ENCODE measurements around the gene AEN.

Gene AEN

DNA sequence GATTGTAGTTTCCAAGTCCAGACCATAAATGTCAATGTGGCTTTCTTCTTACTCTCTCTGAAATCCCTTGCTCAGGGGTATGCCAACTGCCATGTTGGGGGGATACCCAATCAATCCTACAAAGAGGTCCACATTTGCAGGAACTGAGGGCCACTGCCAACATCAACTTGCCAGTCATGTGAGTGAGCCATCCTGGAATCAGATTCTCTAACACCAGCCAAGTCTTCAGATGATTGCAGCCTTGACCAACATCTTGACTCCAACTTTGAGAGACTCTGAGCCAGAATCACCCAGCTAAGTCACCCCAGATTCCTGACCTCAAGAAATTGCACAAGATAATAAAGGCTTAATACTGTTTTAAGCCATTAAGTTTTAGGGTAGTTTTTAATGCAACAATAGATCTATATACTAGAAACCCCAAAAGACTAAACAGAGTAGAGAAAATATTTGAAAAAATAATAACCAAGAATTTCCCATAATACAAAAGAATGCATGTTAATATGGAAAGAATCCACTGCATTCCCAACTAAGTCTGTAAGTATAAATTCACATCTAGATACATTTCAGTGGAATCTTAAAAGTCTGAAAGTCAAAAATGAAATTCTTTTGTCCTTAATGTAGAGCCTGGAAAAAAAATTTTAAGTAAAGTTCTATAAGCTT lies 40.0 kb downstream of the AEN start:
- H3K4me3 Mint-ChIP-seq, result no peak overlapping the region
- H3K27ac Mint-ChIP-seq, result no peak overlapping the region
- no peak for DNase-seq
- H3K27me3 Mint-ChIP-seq (ENCODE audit: low read depth, poor library complexity), result peaks cover 47% of the 10 kb centered on the region
- TF ChIP-seq, protein P1, sequence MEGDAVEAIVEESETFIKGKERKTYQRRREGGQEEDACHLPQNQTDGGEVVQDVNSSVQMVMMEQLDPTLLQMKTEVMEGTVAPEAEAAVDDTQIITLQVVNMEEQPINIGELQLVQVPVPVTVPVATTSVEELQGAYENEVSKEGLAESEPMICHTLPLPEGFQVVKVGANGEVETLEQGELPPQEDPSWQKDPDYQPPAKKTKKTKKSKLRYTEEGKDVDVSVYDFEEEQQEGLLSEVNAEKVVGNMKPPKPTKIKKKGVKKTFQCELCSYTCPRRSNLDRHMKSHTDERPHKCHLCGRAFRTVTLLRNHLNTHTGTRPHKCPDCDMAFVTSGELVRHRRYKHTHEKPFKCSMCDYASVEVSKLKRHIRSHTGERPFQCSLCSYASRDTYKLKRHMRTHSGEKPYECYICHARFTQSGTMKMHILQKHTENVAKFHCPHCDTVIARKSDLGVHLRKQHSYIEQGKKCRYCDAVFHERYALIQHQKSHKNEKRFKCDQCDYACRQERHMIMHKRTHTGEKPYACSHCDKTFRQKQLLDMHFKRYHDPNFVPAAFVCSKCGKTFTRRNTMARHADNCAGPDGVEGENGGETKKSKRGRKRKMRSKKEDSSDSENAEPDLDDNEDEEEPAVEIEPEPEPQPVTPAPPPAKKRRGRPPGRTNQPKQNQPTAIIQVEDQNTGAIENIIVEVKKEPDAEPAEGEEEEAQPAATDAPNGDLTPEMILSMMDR (IDR thresholded peaks at IDR 0.05), result no peak
- H3K4me1 Mint-ChIP-seq, result peaks cover 15% of the 10 kb centered on the region
- H3K9me3 Mint-ChIP-seq, result peaks cover 17% of the 10 kb centered on the region
- no peaks in the 10 kb centered on the region for H3K36me3 Mint-ChIP-seq (ENCODE audit: low read depth)

DNA sequence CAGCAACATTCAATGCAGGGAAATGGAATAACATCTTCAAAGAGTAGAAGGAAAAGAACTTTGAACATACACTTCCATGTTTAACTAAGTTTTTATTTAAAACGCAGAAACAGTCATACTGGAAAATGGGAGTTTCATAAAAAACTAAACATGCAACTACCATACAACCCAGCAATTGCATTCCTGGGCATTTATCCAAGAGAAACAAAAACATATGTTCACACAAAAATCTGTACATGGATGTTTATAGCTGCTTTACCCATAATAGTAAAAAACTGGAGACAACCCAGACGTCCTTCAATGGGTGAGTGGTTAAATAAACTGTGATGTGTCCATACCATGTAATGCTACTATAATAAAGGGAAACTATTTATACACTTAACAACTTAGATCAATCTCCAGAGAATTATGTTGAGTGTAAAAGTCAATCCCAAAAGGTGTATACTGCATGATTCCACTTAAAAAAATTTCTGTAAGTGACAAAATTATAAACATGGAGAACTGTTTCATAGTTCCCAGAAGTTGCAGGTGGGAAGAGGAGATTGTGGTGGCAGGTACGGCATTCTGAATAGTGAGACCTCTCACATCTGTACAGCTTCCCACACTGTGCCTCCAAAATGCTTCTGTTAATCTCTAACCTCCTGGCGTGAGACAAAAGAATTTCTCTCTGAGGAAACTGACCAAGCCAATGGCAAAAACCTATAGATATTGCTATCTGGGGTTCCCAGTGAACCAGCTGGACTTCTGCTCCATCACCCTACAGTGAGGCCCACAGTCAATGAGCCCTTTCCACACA lies 40.8 kb downstream of the AEN start:
- TF ChIP-seq, protein P1 (IDR thresholded peaks at IDR 0.05), result no peak
- peaks cover 20% of the 10 kb centered on the region for H3K9me3 Mint-ChIP-seq
- H3K4me3 Mint-ChIP-seq, result no peak overlapping the region
- DNase-seq, result no peak
- H3K27me3 Mint-ChIP-seq (ENCODE audit: low read depth, poor library complexity), result peaks cover 45% of the 10 kb centered on the region
- no peak overlapping the region for H3K27ac Mint-ChIP-seq
- H3K4me1 Mint-ChIP-seq, result peaks cover 15% of the 10 kb centered on the region
- no peaks in the 10 kb centered on the region for H3K36me3 Mint-ChIP-seq (ENCODE audit: low read depth)

DNA sequence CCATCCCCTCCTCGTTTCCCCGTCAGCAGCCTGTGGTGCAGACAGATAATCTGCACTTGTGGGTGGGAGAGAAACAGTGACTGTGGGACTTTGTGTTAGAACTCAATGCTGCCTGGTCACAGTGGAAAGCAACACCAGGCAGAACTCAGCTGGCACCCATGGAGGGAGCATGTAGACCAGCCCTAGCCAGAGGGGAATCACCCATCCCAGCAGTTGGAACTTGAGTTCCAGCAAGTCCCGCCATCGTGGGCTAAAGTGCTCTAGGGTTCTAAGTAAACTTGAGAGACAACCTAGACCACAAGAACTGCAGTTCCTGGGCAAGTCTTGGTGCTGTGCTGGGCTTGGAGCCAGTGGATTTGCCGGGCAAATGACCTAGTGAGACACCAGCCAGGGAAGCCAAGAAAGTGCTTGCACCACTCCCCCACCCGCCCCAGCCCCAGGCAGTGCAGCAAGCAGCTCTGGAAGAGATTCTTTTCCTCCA lies 42.0 kb downstream of the AEN start:
- Mint-ChIP-seq H3K36me3 (ENCODE audit: low read depth) (no peaks in the 10 kb centered on the region), H3K27ac (no peak overlapping the region), H3K27me3 (ENCODE audit: low read depth, poor library complexity) (peaks cover 50% of the 10 kb centered on the region), H3K4me3 (no peak overlapping the region), H3K9me3 (peaks cover 20% of the 10 kb centered on the region), H3K4me1 (peaks cover 7% of the 10 kb centered on the region)
- TF ChIP-seq, protein P1 (IDR thresholded peaks at IDR 0.05), result no peak
- DNase-seq, result no peak

DNA sequence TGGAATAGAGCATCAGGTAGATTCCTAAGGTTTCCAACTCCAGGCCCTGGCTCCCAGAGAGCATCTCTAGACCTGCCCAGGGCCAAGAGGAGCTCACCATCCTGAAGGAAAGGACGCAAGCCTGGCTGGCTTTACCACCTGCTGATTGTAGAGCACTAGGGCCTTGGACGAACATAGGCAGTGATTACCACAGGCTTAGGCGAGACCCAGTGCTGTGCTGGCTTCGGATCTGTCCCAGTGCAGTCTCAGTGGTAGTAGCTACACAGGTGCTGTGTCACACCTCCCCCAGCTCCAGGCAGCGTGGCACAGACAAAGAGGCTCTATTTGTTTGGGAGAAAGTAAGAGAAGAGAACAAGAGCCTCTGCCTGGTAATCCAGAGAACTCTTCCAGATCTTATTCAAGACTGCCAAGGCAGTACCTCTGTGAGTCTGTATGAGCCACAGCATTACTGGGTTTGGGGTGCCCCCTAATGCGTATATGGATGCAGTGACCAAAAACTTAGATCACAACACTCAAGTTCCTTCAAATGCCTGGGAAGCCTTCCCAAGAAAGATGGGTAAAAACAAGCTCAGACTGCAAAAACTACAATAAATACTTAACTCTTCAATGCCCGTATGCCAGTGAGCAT lies 43.1 kb downstream of the AEN start:
- Mint-ChIP-seq H3K27me3 (ENCODE audit: low read depth, poor library complexity) (peaks cover 48% of the 10 kb centered on the region), H3K4me3 (no peak overlapping the region), H3K27ac (no peak overlapping the region), H3K9me3 (peaks cover 29% of the 10 kb centered on the region), H3K36me3 (ENCODE audit: low read depth) (no peaks in the 10 kb centered on the region), H3K4me1 (no peaks in the 10 kb centered on the region)
- TF ChIP-seq, protein P1 (IDR thresholded peaks at IDR 0.05), result no peak
- no peak for DNase-seq

DNA sequence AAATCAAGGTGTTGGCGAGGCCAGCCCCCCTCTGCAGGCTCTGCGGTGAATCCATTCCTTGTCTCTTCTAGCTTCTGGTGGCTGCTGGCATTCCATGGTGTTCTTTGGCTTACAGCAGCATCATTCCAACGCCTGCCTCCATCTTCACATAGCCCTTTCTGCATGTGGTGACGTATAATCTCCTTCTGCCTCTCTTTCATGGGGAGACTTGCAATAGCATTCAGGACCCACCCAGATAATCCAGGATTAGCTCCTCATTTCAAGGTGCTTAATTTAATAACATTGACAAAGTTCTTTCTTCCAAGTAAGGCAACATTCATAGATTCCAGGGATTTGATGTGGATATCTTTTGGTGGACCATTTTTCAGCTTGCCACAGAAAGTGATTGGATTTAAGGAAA lies 53.5 kb downstream of the AEN start:
- Mint-ChIP-seq H3K4me3 (no peak overlapping the region), H3K4me1 (no peaks in the 10 kb centered on the region), H3K27ac (no peak overlapping the region), H3K9me3 (peaks cover 11% of the 10 kb centered on the region), H3K36me3 (ENCODE audit: low read depth) (no peaks in the 10 kb centered on the region), H3K27me3 (ENCODE audit: low read depth, poor library complexity) (peaks cover 54% of the 10 kb centered on the region)
- no peak for DNase-seq
- TF ChIP-seq, protein P1 (IDR thresholded peaks at IDR 0.05), result no peak
